Sigmoid colon (tissue), 4 donors: ENCODE data around the gene SLC50A1.

Experiments used
- POLR2A ChIP-seq, 2 donors: fragments of 450-650 bp; IDR thresholded peaks; one replicate each; pipeline ENCODE4 v1.6.1; 2016; ENCODE audit warnings: antibody characterized with exemption in 2 of 2, mild to moderate bottlenecking in 2 of 2, moderate library complexity in 2 of 2
- POLR2AphosphoS5 ChIP-seq, 4 donors: sonication (generic); formaldehyde crosslinking; IDR thresholded peaks; one replicate each; pipeline ENCODE4 v1.6.1; 2017; ENCODE audit warnings: antibody characterized with exemption in 4 of 4
- TF ChIP-seq, protein P1 (sequence below), 4 experiments: fragments of 450-650 bp in 3 of 4; fragments of 200-600 bp in 1 of 4; IDR thresholded peaks; one replicate each; pipeline ENCODE4 v1.5.1; 2016 to 2019; ENCODE audit warnings: antibody characterized with exemption in 4 of 4, mild to moderate bottlenecking in 3 of 4, moderate library complexity in 2 of 4

DNA sequence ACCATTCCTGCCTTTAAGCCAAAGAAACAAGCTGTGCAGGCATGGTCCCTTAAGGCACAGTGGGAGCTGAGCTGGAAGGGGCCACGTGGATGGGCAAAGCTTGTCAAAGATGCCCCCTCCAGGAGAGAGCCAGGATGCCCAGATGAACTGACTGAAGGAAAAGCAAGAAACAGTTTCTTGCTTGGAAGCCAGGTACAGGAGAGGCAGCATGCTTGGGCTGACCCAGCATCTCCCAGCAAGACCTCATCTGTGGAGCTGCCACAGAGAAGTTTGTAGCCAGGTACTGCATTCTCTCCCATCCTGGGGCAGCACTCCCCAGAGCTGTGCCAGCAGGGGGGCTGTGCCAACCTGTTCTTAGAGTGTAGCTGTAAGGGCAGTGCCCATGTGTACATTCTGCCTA is 1.3 kb upstream of the SLC50A1 start:
- TF ChIP-seq, protein P1, sequence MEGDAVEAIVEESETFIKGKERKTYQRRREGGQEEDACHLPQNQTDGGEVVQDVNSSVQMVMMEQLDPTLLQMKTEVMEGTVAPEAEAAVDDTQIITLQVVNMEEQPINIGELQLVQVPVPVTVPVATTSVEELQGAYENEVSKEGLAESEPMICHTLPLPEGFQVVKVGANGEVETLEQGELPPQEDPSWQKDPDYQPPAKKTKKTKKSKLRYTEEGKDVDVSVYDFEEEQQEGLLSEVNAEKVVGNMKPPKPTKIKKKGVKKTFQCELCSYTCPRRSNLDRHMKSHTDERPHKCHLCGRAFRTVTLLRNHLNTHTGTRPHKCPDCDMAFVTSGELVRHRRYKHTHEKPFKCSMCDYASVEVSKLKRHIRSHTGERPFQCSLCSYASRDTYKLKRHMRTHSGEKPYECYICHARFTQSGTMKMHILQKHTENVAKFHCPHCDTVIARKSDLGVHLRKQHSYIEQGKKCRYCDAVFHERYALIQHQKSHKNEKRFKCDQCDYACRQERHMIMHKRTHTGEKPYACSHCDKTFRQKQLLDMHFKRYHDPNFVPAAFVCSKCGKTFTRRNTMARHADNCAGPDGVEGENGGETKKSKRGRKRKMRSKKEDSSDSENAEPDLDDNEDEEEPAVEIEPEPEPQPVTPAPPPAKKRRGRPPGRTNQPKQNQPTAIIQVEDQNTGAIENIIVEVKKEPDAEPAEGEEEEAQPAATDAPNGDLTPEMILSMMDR (IDR thresholded peaks at IDR 0.05), result no peak
- TF ChIP-seq POLR2A (IDR thresholded peaks at IDR 0.05) (no peak), POLR2AphosphoS5 (IDR thresholded peaks at IDR 0.05) (no peak)
